NCI-H2196 (cell line): ENCODE measurements around the gene THBS3.
"Not testable (repeated sequence)": the region's sequence is repeated elsewhere in the genome, so short reads cannot be mapped to it uniquely, and the experiment has no call there.

Source experiments
- DNase-seq: peaks from one replicate; lab custom pipeline; 2025; ENCODE audit not compliant: unreplicated experiment; lab: John Stamatoyannopoulos, UW

The THBS3 gene

DNA sequence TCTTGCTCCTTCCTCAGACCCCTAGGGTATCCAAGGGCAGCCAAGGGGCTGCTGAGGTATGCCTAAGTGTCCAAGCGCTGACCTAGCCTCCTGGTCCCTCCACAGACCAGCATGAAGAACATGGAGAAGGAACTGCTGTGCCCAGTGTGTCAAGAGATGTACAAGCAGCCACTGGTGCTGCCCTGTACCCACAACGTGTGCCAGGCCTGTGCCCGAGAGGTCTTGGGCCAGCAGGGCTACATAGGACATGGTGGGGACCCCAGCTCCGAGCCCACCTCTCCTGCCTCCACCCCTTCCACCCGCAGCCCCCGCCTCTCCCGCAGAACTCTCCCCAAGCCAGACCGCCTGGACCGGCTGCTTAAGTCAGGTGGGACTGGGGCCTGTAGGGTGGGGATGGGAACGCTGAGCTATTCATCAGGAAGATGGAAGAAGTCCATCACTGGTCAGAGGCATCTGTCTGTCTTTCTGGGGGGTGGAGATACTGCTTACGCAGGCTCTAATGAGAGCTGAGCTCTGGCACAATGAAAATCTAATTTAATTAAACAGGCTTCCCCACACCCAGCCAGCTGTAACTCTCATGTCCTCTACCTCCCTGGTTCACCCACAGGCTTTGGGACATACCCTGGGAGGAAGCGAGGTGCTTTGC, 32.3 kb downstream of the THBS3 start:
- DNase-seq: no peak

DNA sequence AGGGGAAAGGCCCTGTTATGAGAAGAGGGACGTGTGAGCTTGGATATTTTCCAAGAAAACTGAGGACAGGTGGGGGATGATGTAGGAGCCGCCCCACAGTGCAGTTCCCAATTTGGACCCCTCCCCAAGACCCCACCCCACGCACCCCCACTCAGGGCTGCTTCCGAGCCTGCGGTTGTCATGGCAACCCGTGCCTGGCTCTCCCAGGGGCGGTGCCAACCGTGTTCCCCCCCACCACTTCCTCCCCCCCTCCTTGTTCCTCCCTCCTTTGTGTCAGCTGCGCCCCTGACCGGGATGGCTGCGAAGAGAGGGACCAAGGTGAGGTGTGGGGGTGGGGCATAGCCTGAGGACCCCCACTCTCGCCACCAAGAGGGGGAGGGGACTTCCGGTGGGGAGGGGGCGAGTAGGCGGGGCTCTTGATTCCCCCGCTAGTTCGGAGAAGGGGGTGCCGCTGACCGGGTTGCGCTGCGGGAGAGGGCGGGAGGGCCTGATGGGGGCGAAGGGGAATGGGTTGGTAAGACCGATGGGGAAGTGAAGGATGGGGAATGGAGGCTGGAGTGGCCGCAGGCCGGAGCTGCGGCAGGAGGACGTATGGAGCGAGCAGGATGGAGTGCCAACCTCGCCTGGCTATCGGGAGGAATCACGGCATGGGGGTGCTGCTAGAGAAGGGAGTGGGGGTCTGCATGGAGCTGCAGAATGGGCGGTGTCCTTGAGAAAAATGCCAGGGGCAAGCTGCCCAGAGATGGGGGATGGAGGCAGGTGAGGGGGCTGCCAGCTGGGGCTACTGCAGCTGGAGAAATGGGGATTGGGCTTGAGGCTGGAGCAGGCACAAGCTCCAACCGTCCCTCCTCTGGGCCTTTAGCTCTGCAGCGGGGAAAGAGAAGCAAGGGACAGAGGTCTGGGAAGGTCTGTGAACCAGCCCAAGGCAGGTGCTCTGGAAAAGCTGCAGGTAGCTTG, 33.1 kb downstream of the THBS3 start:
- peak; percentile 61 for DNase-seq

DNA sequence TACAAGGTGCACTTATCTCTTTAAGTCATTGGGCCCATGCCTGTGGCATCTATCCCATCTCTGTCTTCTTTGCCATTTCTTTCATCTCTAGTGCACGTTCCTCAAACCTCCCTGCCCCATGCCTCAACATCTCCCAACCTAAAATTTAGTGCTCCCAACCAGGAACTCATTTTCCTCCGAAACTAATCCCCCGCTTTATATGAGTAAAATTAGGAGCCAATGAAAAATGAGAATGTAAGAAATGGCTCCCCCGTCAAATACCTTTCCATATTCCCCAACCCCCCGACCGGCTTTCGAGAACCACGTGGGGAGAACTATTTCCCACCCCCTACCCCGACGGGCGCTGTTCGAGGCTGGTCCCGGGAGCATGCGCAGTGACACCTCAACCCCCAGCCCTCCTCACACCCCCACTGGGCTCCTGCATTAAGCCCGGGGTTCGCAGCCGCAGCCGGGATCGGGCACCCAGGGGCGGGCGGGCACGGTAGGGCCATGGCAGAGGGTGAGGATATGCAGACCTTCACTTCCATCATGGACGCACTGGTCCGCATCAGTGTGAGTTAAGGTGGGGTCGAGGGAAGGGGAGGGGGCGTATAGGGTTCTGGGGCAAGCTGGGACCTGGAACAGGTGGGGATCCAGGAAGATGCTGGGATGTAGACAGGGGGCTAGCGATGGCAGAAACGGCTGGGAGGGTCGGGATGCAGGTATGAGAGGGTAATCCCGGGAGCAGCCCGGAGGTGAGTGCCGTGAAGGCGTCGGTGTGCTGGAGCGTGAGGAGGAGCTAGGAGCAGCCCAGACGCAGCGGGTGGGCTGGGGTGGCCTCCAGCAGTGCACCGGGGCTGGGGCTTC, 34.0 kb downstream of the THBS3 start, which contains the start of gene TRIM46:
Gene TRIM46 (plus strand): TSS at position 372 of the 846 bp plus-strand sequence. CDS start 118 bp downstream, at position 490.
- DNase-seq: peak; percentile 66

DNA sequence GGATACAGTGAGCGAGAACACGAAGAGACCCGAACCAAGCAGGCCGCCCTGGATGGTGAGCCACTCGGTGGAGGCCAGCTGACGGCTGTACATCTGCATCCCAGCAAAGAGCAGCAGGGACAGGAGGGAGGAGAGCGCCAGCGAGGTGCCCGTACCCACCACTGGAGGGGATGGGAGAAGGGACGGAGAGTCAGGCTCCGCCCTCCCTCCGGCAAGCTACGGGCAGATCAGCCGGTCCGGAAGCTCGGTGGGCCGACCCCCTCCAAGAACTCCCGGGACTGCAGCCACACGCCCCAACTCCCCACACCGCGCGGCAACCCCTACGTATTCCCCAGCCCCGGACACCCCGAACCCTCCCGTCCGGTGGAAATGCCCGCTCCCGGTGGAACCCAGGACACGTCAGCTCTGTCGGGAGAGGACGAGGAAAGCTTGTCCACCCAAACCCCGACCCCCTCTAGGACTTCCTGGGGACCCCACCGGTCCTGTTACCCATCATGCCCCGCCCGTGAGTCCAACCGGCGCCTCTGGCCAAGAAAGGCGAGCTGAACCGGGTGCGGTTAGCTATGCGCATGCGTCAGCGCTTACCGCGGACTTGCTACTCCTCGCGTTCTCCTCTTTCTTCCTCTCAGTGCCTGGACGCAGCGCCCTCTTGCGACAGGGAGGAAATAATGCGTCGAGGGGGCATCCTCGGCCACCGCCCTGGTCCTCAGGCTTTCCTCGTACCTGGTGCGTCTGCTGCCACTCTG, 34.8 kb downstream of the THBS3 start, which contains the start of gene KRTCAP2:
Gene KRTCAP2 (minus strand): TSS at position 573 of the 746 bp plus-strand sequence. CDS start 80 bp downstream, at position 493.
- peak; percentile 96 for DNase-seq

DNA sequence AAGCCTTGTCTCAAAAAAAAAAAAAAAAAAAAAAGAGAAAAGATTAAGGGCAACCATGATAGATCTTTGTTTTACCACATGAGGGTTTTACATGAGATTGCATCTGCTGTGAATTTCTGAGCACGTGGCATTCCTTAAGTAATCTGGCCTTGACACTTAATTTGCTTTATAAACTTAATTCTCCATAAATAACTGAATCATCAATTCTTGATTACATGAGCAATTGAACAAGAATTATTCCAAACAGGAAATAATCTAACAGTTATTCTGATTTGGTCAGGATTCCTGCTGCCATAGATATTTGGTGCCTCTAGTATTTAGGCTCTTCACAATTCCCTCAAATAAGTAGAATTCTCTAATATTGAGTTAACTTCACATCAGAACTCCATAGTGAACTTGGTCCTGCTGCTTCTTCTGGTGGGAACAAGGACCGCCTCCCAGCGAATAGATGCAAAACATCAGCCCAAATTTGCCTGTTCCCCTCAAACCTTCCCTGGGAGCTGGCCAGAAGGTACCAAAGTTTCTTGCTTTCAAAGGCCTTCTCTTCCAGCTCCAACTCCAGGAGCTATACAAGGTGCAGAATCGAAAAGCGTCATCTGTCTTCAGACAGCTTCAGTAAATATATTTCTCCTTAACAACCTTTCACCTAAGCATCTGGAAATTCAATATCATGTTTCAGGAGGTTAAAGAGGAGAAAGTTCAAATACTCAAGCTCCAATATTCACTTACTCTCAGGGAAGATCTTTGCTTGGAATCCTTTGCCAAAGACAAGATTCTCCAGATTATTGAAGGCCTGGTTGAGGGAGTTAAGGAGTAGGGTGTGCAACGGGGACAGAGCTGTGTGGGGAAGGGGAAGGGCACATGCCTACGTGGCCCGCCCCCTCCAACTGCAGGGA, 35.6 kb downstream of the THBS3 start:
- no peak for DNase-seq

DNA sequence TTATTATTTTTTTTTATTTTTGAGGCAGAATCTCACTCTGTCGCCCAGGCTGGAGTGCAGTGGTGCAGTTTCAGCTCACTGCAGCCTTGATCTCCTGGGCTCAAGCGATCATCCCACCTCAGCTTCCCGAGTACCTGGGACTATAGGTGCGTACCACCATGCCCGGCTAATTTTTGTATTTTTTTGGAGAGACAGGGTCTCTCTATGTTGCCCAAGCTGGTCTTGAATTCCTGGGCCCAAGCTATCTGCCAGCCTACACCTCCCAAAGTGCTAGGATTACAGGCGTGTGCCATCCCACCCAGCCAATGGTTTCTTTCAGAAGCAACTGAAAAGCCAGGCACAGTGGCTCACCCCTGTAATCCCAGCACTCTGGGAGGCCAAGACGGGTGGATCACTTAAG, 36.9 kb downstream of the THBS3 start:
- DNase-seq: no peak

DNA sequence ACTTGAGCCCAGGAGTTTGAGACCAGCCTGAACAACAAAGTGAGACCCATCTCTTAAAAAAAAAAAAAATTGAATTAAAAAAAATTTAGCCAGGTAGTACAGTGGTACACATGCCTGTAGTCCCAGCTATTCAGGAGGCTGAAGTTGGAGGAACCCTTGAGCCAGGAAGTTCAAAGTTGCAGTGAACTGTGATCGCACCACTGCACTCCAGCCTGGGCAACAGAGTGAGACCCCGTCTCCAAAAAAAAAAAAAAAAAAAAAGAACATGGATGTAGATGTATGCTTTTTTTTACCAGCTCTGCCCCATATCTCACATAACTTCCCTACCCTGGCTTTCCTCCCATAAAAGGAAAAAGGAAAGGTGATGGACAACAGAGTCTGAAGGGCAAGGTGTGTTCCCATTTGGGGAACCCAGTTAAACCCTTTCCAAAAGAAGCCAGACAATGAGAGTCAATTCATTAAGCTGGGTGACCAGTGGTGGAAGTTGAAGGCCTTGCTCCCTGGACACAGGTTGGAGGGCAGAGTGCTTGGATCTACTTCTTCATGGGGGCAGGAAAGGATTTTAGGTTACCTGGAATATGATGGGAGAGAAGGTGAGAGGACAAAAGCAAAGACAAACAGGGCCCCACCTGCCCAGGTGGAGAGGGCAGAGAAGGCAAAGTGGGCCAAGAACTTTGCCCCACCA, 37.5 kb downstream of the THBS3 start:
- no peak for DNase-seq

DNA sequence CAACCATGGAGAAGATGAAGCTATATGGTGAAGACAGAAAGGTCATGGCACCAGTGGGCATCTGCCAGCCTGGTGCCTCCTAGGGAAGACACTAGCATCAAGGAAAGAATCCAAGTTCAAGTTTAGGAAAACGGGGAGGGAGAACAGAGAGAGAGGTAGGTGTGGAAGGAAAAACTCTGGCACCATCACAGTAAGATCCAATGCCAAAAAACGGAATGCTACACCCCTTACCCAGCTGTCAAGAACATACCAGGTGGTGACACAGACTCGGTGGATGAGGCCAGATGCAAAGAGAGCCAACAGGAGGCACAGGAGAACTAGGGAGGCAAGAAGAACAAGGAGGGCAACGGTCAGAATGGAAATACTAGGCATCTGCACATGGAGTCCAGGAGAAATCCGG, 38.2 kb downstream of the THBS3 start:
- DNase-seq: no peak

DNA sequence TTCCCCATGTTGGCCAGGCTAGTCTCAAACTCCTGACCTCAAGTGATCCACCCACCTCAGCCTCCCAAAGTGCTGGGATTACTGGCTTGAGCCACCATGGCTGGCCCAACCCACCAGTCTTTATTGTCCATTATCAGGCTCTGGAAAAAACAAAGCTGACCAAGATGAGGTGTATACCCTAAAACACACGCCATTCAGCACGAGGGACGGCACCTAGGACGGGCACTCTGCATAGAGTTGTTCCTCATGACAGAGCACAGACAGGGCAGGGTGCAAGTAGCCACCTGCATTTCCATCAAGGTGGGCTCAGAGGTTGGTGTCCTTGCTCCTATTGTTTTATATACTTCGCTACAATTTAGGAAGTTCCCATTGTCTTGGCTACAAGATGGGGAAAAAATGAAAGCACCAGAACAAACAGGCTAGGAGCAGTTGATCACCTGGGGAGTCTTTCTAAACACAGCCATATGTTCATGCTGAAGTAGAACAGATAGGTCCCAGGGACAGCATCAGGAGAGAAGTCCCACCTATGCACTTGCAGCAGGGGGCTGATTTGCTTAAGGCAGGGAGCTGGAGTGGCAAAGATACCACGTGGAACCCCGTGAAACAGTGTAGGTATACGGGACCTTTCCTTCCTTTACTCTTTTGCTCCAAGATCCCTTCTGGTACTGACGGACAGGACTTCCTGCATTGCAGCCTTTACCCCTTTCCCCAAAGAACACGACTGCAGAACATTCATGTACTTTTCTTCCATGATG, 39.1 kb downstream of the THBS3 start:
- no peak for DNase-seq

DNA sequence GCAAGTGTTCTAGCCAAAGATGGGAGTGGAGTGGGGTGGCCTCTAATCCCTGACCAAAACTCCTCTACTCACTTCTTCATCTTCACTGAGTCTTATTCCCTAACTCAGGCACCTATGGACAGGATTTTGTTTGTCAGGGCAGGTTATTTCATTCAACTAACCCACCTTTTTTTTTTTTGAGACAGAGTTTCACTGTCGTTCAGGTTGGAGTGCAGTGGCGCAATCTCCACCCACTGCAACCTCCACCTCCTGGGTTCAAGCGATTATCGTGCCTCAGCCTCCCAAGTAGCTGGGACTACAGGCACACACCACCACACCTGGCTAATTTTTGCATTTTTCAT, 39.6 kb downstream of the THBS3 start:
- not testable (repeated sequence) for DNase-seq

DNA sequence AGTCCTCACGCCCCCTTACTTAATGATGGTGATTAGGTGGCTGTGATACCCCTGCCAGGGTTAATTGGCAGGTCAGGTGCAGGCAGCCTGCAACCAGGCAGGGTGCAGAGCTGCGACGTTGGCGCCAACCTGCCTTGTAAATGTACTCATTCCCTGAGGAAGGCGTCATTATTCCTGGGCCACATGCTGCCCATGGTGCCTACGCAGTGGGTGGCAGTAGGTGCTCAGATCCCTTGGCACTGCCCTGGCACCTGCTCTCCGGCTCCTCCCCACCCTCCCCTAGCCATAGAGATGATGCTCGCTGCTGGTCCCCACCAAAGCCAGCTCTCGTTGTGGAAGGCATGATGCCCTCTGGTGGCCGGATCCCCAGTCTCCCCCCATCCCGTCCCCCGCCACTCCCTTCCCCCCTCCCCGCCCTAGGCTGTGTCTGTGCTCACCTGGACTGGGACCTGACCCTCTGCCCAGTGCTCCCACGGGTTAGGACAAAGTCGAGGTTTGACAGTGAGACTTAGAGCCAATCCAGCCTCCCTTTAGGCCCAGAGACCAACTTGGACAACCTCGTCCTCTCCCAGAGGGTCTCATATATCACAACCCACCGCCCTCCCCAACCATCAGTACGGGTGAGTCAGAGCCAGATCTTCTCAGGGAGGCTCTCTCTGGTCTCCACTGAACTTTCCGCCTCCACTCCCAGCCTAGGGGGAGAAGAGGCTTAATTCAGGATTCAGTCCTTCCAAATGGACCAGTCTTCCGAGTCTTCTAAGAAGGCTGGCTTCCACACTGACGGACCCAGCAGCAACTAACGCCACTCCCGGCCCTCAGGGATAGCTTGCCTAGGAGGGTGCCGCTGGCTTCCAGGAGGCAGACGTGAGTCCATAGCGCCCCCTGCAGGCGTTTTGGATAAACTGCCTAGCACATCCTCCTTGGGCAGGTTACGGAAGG, 40.3 kb downstream of the THBS3 start:
- DNase-seq: peak; percentile 93

DNA sequence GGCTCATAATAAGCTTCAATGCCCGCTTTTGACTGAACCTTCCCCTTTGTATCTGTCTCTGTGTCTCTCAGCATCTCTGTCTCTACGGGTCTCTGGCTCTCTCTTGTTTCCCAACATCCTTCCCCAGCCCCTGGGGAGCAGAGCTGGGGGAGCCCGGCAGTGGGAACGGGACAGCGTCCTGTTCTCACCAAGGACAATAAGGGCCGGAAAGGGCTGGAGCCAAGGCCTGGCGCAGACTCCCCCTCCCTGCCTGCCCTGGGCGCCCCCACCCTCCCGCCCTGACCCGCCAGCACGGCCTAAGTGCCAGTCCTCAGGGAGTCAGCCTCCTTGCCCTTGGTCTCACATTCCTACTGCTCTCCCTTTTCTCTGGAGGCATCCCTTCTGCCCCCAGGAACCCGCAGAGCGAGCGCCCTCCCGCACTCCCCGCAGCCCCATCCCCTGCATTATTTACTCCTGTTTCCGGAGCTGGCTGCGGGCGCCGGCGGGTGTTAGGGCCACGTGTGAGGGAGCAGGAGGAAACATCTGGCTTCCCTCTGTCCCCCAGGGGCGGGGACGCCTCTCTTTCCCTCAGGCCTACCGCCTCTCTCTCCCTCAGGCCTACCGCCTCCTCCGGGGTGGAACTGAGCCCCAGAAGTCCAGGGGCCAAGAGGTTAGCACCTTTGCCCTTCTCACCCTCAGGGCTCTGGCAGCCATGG, 41.1 kb downstream of the THBS3 start:
- DNase-seq: peak; percentile 63

DNA sequence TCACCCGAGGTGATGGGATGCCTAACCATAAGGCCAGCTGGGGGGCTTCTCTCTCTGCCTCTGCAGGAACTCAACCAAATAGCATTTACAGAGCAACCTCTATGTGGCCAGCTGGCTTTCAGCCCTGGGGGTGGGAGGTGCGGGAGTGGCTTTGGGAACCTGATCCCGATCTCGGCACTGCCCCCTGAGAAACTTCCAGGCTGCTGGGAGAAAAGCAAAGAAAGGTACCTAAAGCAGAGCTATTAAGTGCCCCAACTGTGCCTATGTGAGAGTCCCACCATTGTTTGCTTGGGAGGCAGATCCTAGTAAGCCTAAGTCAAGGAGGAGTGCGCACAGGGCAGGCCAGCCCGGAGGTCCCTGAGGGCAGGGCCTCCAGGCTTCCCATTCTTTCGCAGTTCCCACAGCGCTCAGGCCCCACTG, 41.6 kb downstream of the THBS3 start:
- no peak for DNase-seq

DNA sequence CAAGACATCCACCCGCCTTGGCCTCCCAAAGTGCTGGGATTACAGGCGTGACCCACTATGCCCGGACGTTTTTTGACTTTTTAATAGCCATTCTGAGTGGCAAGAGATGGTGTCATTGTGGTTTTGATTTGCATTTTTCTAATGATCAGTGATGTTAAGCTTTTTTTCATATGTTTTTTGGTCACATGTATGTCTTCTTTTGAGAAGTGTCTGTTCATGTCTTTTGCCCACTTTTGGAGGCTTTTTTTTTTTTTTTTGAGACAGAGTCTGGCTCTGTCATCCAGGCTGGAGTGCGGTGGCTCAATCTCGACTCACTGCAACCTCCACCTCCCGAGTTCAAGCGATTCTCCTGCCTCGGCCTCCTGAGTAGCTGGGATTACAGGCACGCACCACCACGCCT, 43.1 kb downstream of the THBS3 start:
- DNase-seq: not testable (repeated sequence)

DNA sequence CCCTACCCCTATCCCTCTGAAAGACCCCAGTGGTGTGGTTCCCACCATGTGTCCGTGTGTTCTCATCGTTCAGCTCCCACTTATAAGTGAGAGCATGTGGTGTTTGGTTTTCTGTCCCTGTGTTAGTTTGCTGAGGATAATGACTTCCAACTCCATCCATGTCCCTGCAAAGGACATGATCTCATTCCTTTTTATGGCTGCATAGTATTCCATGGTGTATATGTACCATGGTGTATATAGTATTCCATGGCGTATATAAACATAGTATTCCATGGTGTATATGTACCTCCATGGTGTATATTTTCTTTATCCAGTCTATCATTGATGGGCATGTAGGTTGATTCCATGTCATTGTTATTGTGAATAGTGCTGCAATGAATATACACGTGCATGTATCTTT, 43.9 kb downstream of the THBS3 start:
- DNase-seq: not testable (repeated sequence)

DNA sequence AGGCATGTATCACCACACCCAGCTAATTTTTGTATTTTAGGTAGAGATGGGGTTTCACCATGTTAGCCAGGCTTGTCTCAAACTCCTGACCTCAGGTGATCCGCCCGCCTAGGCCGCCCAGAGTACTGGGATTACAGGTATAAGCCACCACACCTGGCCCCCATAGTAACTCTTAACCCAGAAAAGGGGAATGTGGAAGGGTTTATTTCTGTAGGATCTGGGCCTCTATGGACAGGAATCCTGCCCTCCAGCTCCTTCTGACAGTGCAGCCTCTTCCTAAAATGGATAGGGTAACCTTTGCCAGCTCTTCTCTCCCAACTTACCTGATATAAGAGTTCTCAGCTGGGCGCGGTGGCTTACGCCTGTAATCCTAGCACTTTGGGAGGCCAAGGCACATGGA, 45.1 kb downstream of the THBS3 start:
- DNase-seq: not testable (repeated sequence)
